GM21423 (cell line): Measurements from ENCODE around the gene LGALS12.

Experiments
- ATAC-seq: cut with Tn5 transposase; IDR thresholded peaks from one replicate; pipeline ENCODE4 v1.9.1; 2021; ENCODE audit warnings: mild to moderate bottlenecking, moderate library complexity; ENCODE audit not compliant: unreplicated experiment

LGALS12 gene

DNA sequence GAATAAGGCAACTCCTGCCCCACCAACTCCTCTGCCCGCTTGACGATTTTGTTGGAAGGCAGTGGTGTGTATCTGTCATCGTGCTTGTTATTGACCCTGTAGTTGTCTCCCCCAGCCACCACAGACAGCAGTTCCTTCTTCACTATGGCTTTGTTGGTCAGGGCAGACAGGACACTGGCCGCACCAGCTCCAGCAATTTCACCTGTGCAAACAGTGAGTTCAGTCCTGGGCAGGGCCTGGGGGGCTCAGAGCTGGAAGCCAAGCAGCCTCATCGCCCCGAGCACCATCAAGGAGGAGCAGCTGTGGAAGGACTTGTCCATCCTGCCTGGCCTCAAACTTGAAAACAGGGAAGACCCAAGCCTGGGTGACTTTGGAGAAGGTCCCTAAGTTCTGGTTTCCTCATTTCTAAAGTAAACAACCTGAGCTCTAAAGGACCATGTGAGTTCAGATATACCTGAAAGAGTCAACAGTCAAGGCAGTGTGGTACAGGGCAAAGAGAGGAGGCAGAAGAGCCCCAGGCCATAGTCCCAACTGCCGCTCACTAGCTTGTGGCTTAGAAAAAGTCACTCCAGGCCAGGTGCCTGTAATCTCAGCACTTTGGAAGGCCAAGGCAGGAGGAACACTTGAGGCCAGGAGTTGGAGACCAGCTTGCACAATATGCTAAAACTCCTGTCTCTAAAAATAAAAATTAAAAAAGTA lies 52.7 kb downstream of the LGALS12 start:
- no peak for ATAC-seq

DNA sequence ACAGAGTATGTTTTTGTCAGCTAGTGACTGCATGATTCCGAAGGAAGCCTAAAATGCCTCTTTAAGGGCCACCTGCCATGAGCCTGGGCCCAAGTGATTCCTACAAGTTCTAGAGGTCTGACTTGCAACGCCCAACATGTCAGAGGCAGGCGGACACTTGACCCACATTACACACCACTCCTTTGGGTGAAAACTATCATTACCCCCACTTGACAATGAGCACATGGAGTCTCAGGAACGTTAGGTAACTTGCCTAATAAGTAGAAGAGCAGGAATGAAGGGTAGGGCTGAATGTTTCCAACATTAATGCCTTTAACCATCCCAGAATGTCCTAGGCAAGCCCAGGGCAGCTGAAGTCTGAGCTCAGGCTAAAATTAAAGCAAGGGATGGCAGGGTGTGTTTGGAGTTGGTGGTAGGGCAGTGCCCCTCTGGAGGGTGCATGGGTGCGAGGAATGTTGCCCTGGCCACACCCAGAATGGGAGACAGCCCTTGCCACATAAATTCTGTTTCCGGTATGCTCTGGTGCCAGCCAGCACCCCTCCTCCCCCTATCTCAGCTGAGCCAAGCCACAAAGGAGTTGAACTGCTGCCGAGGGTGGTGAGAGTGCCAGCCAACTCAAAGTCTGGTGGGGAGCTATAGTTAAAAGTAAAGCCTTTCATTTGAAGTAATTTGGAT lies 54.8 kb downstream of the LGALS12 start:
- ATAC-seq, result no peak

DNA sequence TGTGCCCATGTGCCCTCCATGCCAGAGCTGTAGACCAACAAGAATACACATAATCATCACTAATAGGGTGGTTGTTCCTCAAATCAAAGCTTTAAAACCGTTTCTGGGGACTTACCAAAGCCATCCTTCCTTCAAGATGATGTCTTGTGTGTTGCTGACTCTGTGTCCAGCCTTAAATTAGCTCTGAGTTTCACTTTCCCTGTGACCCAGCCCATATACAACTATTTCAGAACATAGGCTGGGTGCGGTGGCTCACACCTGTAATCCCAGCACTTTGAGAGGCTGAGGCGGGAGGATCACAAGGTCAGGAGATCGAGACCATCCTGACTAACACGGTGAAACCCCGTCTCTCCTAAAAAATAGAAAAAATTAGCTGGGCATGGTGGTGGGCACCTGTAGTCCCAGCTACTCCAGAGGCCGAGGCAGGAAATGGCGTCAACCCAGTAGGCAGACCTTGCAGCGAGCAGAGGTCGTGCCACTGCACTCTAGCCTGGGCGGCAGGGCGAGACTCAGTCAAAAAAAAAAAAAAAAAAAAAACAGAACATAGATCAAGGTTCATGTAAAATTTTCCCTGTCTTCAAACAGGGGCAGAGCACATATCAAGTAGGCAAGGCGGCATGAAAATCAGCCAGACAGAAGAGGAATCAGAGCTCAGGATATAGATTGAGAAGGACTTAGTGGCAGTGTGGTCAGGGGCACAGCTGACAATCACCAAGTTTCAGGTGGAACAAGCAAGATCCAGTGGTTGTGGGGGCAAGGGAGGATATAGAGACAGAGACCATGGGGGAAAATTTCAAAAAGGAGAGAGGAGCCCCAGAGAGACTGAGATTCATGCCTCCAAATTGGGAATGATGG lies 57.5 kb downstream of the LGALS12 start, which contains the start of gene PLAAT2:
TSS of gene PLAAT2 (minus strand) at position 179 of the 855 bp plus-strand sequence. CDS start at position 124, 55 bp downstream.
- ATAC-seq, result no peak

DNA sequence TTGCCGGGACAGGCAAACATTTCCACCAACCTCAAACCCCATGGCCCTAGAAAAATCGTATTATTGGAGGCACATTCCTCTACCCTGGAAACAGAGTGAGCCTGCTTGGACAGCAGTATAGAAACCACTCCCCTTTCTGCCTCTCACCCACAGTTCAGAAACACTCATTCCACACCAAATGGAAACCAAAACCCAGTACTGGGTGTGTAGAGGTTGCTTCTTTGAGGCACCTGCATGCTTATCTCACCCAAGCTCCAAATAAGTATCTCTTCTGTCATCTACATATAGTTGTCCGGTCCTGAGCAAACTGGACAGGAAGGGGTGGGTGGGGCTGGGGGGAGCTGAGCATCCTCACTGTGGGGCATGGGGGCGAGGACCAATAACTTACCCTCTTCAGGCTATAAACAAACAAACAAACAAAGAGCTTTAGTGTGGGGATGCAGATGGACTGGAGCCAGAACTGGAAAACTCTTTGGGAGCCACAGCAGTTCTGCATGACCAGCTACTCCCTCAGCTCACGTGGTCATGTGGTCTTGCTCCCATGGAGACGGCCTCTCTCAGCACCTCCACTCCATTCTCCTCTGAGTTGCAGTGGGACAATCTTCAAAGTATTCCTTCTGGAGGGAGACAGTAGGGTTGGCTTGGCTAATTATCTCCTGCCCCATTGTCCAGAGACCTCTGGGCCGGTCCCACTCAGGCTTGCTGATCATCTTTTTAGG lies 58.3 kb downstream of the LGALS12 start:
- peak; percentile 54 for ATAC-seq

DNA sequence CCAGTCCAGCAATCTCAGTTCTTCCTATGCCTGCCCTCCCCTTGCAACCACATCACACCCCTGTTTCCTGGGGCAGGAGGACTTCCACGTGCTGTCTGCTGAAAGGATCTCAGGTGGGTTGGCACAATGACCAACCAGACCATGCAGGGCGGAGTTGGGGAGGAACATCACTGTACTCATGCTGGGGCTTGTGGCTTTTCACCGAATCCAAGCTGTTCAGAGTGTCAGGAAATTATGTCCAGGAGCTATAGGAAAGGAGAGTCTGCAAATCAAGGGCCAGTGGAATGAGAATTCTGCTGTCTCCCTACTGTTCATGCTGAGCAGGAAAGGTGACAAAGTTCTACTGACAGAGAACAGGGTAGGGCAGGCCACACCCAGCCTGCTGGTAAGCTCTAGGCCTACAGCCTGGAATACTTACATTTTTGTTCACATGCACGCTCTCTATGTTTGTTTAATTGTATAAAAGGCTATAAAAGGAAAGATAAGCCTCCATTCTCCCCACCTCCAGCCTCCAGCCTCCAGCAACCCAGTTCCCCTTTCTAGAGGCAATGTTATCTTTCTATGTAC lies 59.0 kb downstream of the LGALS12 start:
- no peak for ATAC-seq
